ENCODE measurements around the gene PRR23C. TPM values are rescaled to one million over a fixed set of nuclear protein-coding genes. Genes with fewer than 3 reads are reported as not detected.

PRR23C gene
- total RNA-seq, 1 experiment from 2014 or later: not detected

Other genes with a start within 250 kb of the PRR23C start
- gene PIK3CB, start 210.0 kb downstream of the PRR23C start, total RNA-seq (2021; ENCODE audit: unreplicated experiment): 44.3 TPM
- gene FOXL2, start 97.8 kb downstream of the PRR23C start, total RNA-seq (2021; ENCODE audit: unreplicated experiment): not detected
- 0.93 TPM for gene FOXL2NB, start 97.7 kb downstream of the PRR23C start, total RNA-seq (2021; ENCODE audit: unreplicated experiment)
- gene PRR23A, start 38.6 kb downstream of the PRR23C start, total RNA-seq (2021; ENCODE audit: unreplicated experiment): not detected
- not detected for gene PRR23B, start 24.0 kb downstream of the PRR23C start, total RNA-seq (2021; ENCODE audit: unreplicated experiment)

Measured in HCT116 (cell line).